ENCODE measurements around the gene GRIK2. TPM values are rescaled to one million over a fixed set of nuclear protein-coding genes. Genes with fewer than 3 reads are reported as not detected.

The GRIK2 gene
- total RNA-seq, 1 donor from 2014 or later, result 95.5 TPM

DNA sequence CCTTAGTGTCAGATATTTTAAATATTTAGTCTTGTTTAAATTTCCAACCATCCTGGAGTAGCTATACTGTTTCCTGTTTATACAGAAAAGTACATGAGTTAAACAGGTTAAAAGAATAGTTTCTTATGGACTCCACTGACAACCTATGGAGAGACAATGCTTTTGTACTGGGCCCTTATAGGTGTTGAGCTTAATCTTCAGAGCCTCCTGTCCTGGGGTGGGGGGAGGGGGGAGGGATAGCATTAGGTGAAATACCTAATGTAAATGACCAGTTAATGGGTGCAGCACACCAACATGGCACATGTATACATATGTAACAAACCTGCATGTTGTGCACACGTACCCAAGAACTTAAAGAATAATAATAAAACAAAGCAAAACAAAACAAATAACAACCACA is 322.9 kb downstream of the GRIK2 start:
- no peak for DNase-seq
- Mint-ChIP-seq H3K4me1 (ENCODE audit: low read depth, unreplicated experiment) (no peaks in the 10 kb centered on the region), H3K27me3 (ENCODE audit: unreplicated experiment) (peaks cover 2% of the 10 kb centered on the region), H3K4me3 (ENCODE audit: unreplicated experiment) (no peak overlapping the region), H3K9me3 (ENCODE audit: unreplicated experiment) (no peaks in the 10 kb centered on the region), H3K27ac (ENCODE audit: unreplicated experiment) (no peak overlapping the region), H3K36me3 (ENCODE audit: unreplicated experiment) (no peaks in the 10 kb centered on the region)
- TF ChIP-seq CTCF (IDR thresholded peaks at IDR 0.05; ENCODE audit: partially characterized antibody, unreplicated experiment), result no peak

DNA sequence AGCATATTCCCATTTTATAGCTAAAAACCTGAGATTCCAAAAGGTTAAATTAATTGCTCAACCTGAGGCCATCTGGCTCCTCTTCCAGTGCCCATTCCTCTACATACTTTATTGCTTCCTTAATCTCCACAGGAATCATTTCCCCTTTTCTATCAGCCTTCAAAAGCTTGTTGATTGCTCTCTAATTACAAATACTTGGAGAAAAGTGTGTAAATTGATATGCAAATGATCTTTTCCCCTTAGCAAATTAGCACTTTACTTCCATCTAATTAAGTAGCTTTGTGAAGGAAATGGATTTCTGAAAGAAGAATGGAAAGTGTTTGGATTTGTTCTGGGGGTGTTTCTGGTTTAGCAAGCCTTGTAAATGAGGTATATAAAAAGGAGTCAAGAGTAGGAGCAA is 323.3 kb downstream of the GRIK2 start:
- no peaks in the 10 kb centered on the region for H3K36me3 Mint-ChIP-seq (ENCODE audit: unreplicated experiment)
- H3K4me3 Mint-ChIP-seq (ENCODE audit: unreplicated experiment), result no peak overlapping the region
- H3K9me3 Mint-ChIP-seq (ENCODE audit: unreplicated experiment), result no peaks in the 10 kb centered on the region
- H3K27ac Mint-ChIP-seq (ENCODE audit: unreplicated experiment), result no peak overlapping the region
- H3K4me1 Mint-ChIP-seq (ENCODE audit: low read depth, unreplicated experiment), result no peaks in the 10 kb centered on the region
- no peak for TF ChIP-seq CTCF (IDR thresholded peaks at IDR 0.05; ENCODE audit: partially characterized antibody, unreplicated experiment)
- H3K27me3 Mint-ChIP-seq (ENCODE audit: unreplicated experiment), result peaks cover 2% of the 10 kb centered on the region
- DNase-seq, result no peak

DNA sequence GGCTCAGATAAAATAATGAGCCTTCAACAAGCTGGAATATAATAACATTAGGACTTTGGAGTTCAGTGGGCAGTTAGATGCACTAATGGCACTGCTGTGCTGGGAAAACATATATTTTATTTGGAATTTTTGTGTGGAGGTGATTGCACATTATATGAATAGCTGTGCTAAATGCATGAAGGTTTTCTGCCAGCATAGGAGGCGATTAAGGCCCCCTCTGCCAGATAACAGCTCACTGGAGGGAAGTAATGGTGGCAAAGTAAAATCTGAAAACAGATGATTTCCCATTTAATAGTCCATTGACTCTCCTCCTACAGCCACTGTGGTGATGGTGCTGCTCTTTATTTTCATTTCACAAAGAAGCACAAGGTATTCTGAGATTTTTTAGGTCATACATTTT is 326.0 kb downstream of the GRIK2 start:
- H3K27me3 Mint-ChIP-seq (ENCODE audit: unreplicated experiment), result peaks cover 2% of the 10 kb centered on the region
- no peaks in the 10 kb centered on the region for H3K9me3 Mint-ChIP-seq (ENCODE audit: unreplicated experiment)
- no peak for DNase-seq
- TF ChIP-seq CTCF (IDR thresholded peaks at IDR 0.05; ENCODE audit: partially characterized antibody, unreplicated experiment), result no peak
- no peaks in the 10 kb centered on the region for H3K4me1 Mint-ChIP-seq (ENCODE audit: low read depth, unreplicated experiment)
- H3K36me3 Mint-ChIP-seq (ENCODE audit: unreplicated experiment), result no peaks in the 10 kb centered on the region
- no peak overlapping the region for H3K27ac Mint-ChIP-seq (ENCODE audit: unreplicated experiment)
- no peak overlapping the region for H3K4me3 Mint-ChIP-seq (ENCODE audit: unreplicated experiment)

- H3K9me3 Mint-ChIP-seq (ENCODE audit: unreplicated experiment), result no peaks in the 10 kb centered on the region
- no peak for TF ChIP-seq CTCF (IDR thresholded peaks at IDR 0.05; ENCODE audit: partially characterized antibody, unreplicated experiment)
- no peak for DNase-seq
- H3K27ac Mint-ChIP-seq (ENCODE audit: unreplicated experiment), result no peak overlapping the region
- H3K27me3 Mint-ChIP-seq (ENCODE audit: unreplicated experiment), result no peaks in the 10 kb centered on the region
- no peak overlapping the region for H3K4me3 Mint-ChIP-seq (ENCODE audit: unreplicated experiment)
- no peaks in the 10 kb centered on the region for H3K4me1 Mint-ChIP-seq (ENCODE audit: low read depth, unreplicated experiment)
- no peaks in the 10 kb centered on the region for H3K36me3 Mint-ChIP-seq (ENCODE audit: unreplicated experiment)
Measured at GRCh38 chr6:101722471-101722870, 329.0 kb downstream of the GRIK2 start.

GRCh38 chr6:101722991-101723579 is 329.6 kb downstream of the GRIK2 start:
- H3K4me3 Mint-ChIP-seq (ENCODE audit: unreplicated experiment), result no peak overlapping the region
- H3K27ac Mint-ChIP-seq (ENCODE audit: unreplicated experiment), result no peak overlapping the region
- H3K9me3 Mint-ChIP-seq (ENCODE audit: unreplicated experiment), result no peaks in the 10 kb centered on the region
- no peaks in the 10 kb centered on the region for H3K27me3 Mint-ChIP-seq (ENCODE audit: unreplicated experiment)
- DNase-seq, result no peak
- TF ChIP-seq CTCF (IDR thresholded peaks at IDR 0.05; ENCODE audit: partially characterized antibody, unreplicated experiment), result no peak
- no peaks in the 10 kb centered on the region for H3K36me3 Mint-ChIP-seq (ENCODE audit: unreplicated experiment)
- H3K4me1 Mint-ChIP-seq (ENCODE audit: low read depth, unreplicated experiment), result no peaks in the 10 kb centered on the region
